Coronary artery (tissue), 2 donors: ENCODE measurements around the gene POMGNT1.

Experiments used
- DNase-seq: peaks from one replicate; pipeline ENCODE4 v3.0.0-alpha.2; 2017; ENCODE audit warnings: low spot score
- H3K27ac ChIP-seq, 2 donors: fragments of 200-600 bp; sonication (generic); one replicate each; pipeline ENCODE4 v1.5.1; 2016 to 2019
- H3K4me3 ChIP-seq: fragments of 200-600 bp; sonication (generic); 2 replicates; pipeline ENCODE4 v1.5.1; 2016; ENCODE audit warnings: mild to moderate bottlenecking, moderate library complexity
- CTCF ChIP-seq: fragments of 200-600 bp; sonication (generic); IDR thresholded peaks from one replicate; pipeline ENCODE4 v1.5.1; 2019; ENCODE audit warnings: antibody characterized with exemption

POMGNT1 gene

GRCh38 chr1:46148318-46148717, 49.9 kb downstream of the POMGNT1 start:
- no peak for DNase-seq
- no peak for TF ChIP-seq CTCF
- H3K27ac ChIP-seq, result no peak overlapping the region

More at GRCh38 chr1:46148318-46148717, 49.9 kb downstream of the POMGNT1 start:
- H3K4me3 ChIP-seq, result no peak overlapping the region
